ENCODE measurements around the gene VKORC1L1. TPM values are rescaled to one million over a fixed set of nuclear protein-coding genes. Genes with fewer than 3 reads are reported as not detected.
"Not testable (repeated sequence)": the region's sequence is repeated elsewhere in the genome, so short reads cannot be mapped to it uniquely, and the experiment has no call there.

Gene VKORC1L1
- total and polyA plus RNA-seq, 2 of the 8 experiments (the other 6 are each of a cell fraction or from before 2014, with no cell fraction given): 12.7 to 45.3 TPM

- H4K91ac ChIP-seq (replicated peaks; ENCODE audit: insufficient read length, low read length); H3K36me3 ChIP-seq (ENCODE audit: control insufficient read depth in 2 of 4, insufficient read depth in 4 of 4, low read length in 3 of 4); H3K27me3 ChIP-seq (replicated peaks in 1 of 4; ENCODE audit: control insufficient read depth in 3 of 4, extremely low read depth in 1 of 4, insufficient read depth in 3 of 4, low read length in 3 of 4); H4K5ac ChIP-seq (ENCODE audit: insufficient read length, low read depth, low read length); H3K79me2 ChIP-seq (ENCODE audit: control insufficient read depth in 1 of 2, insufficient read depth in 2 of 2, low read length in 2 of 2); H2AK5ac ChIP-seq (ENCODE audit: low read depth, low read length); H3K18ac ChIP-seq (ENCODE audit: extremely low read depth, low read length); FAIRE-seq; H3K4me1 ChIP-seq (replicated peaks in 1 of 4; ENCODE audit: control insufficient read depth in 3 of 4, insufficient read depth in 4 of 4, low read length in 3 of 4); H4K8ac ChIP-seq (ENCODE audit: extremely low read depth, insufficient read depth, low read length); H3K4ac ChIP-seq (replicated peaks; ENCODE audit: insufficient read length, low read depth, low read length); H3K4me2 ChIP-seq (ENCODE audit: insufficient read depth in 1 of 2, low read depth in 2 of 2, low read length in 2 of 2); H3K9me3 ChIP-seq (ENCODE audit: insufficient read depth in 2 of 2, low read depth in 1 of 2, low read length in 1 of 2); H3K56ac ChIP-seq (replicated peaks; ENCODE audit: insufficient read length, low read depth, low read length); H2BK20ac ChIP-seq (ENCODE audit: low read length); H2BK12ac ChIP-seq (ENCODE audit: low read depth, low read length); POLR2A ChIA-PET (ENCODE audit: partially characterized antibody); H3K27ac ChIP-seq (ENCODE audit: low read depth, low read length); H3K4me3 ChIP-seq (ENCODE audit: extremely low read depth in 1 of 4, insufficient read depth in 2 of 4, low read depth in 3 of 4, low read length in 4 of 4); H3K79me1 ChIP-seq (ENCODE audit: low read depth, low read length); H2BK5ac ChIP-seq (ENCODE audit: low read depth, low read length); DNase-seq (ENCODE audit: low read depth in 1 of 2, low spot score in 2 of 2); H2BK120ac ChIP-seq (replicated peaks; ENCODE audit: low read depth, low read length); H4K20me1 ChIP-seq (replicated peaks in 1 of 2; ENCODE audit: control insufficient read depth in 1 of 2, insufficient read depth in 2 of 2, low read length in 2 of 2); H3K23me2 ChIP-seq (ENCODE audit: low read depth, low read length); H3K14ac ChIP-seq (ENCODE audit: insufficient read length); H2BK15ac ChIP-seq (ENCODE audit: low read length); H3K9ac ChIP-seq (replicated peaks in 1 of 4; ENCODE audit: extremely low read depth in 1 of 4, low read depth in 3 of 4, low read length in 3 of 4); H2AFZ ChIP-seq (ENCODE audit: low read length); H3K23ac ChIP-seq (ENCODE audit: insufficient read length): not testable (repeated sequence)
- 86% methylated on average over 3 of the region's 5 CpGs; no CpG with 5 or more reads in 1 of the 2 experiments for WGBS, 2 experiments (ENCODE audit: extremely low coverage in 1 of 2, insufficient coverage in 1 of 2, insufficient read length in 1 of 2, insufficient replicate concordance in 2 of 2, low coverage in 1 of 2, low lambda C conversion rate in 2 of 2, missing lambda C conversion rate in 1 of 2)
- CTCF ChIA-PET (ENCODE audit: partially characterized antibody): interaction anchor here (1.3 kb wide), 1 partner anchor 16 kb away, joined by 4 read pairs; no protein-coding TSS in a partner anchor
These were observed 15.5 kb upstream of the VKORC1L1 start for GRCh38 chr7:65857321-65857894.

GRCh38 chr7:65858660-65859059, 14.2 kb upstream of the VKORC1L1 start:
- H4K91ac ChIP-seq (replicated peaks; ENCODE audit: insufficient read length, low read length); H4K20me1 ChIP-seq (replicated peaks in 1 of 2; ENCODE audit: control insufficient read depth in 1 of 2, insufficient read depth in 2 of 2, low read length in 2 of 2); H3K27me3 ChIP-seq (replicated peaks in 1 of 4; ENCODE audit: control insufficient read depth in 3 of 4, extremely low read depth in 1 of 4, insufficient read depth in 3 of 4, low read length in 3 of 4); H3K56ac ChIP-seq (replicated peaks; ENCODE audit: insufficient read length, low read depth, low read length); H3K79me1 ChIP-seq (ENCODE audit: low read depth, low read length); H3K27ac ChIP-seq (ENCODE audit: low read depth, low read length); H2BK5ac ChIP-seq (ENCODE audit: low read depth, low read length); H3K4me1 ChIP-seq (replicated peaks in 1 of 4; ENCODE audit: control insufficient read depth in 3 of 4, insufficient read depth in 4 of 4, low read length in 3 of 4); H4K8ac ChIP-seq (ENCODE audit: extremely low read depth, insufficient read depth, low read length); H2BK12ac ChIP-seq (ENCODE audit: low read depth, low read length); H3K23ac ChIP-seq (ENCODE audit: insufficient read length); H2BK20ac ChIP-seq (ENCODE audit: low read length); H3K4me3 ChIP-seq (ENCODE audit: extremely low read depth in 1 of 4, insufficient read depth in 2 of 4, low read depth in 3 of 4, low read length in 4 of 4); H2BK15ac ChIP-seq (ENCODE audit: low read length); H3K36me3 ChIP-seq (ENCODE audit: control insufficient read depth in 2 of 4, insufficient read depth in 4 of 4, low read length in 3 of 4); H3K9me3 ChIP-seq (ENCODE audit: insufficient read depth in 2 of 2, low read depth in 1 of 2, low read length in 1 of 2); FAIRE-seq; DNase-seq (ENCODE audit: low read depth in 1 of 2, low spot score in 2 of 2); H2AFZ ChIP-seq (ENCODE audit: low read length); H2AK5ac ChIP-seq (ENCODE audit: low read depth, low read length); H3K23me2 ChIP-seq (ENCODE audit: low read depth, low read length); H3K9ac ChIP-seq (replicated peaks in 1 of 4; ENCODE audit: extremely low read depth in 1 of 4, low read depth in 3 of 4, low read length in 3 of 4); H3K4me2 ChIP-seq (ENCODE audit: insufficient read depth in 1 of 2, low read depth in 2 of 2, low read length in 2 of 2); H4K5ac ChIP-seq (ENCODE audit: insufficient read length, low read depth, low read length); H3K4ac ChIP-seq (replicated peaks; ENCODE audit: insufficient read length, low read depth, low read length); H3K79me2 ChIP-seq (ENCODE audit: control insufficient read depth in 1 of 2, insufficient read depth in 2 of 2, low read length in 2 of 2); H2BK120ac ChIP-seq (replicated peaks; ENCODE audit: low read depth, low read length); H3K14ac ChIP-seq (ENCODE audit: insufficient read length); H3K18ac ChIP-seq (ENCODE audit: extremely low read depth, low read length); POLR2A ChIA-PET (ENCODE audit: partially characterized antibody): not testable (repeated sequence)
- CTCF ChIA-PET (ENCODE audit: partially characterized antibody): interaction anchor here (0.6 to 0.7 kb wide), 2 partner anchors 59 to 515 kb away, joined by 3 read pairs; no protein-coding TSS in a partner anchor
- WGBS, 2 experiments (ENCODE audit: extremely low coverage in 1 of 2, insufficient coverage in 1 of 2, insufficient read length in 1 of 2, insufficient replicate concordance in 2 of 2, low coverage in 1 of 2, low lambda C conversion rate in 2 of 2, missing lambda C conversion rate in 1 of 2): 92% methylated on average over 4 of the region's 4 CpGs; no CpG with 5 or more reads in 1 of the 2 experiments
